ENCODE results near the gene ZNF672.

The ZNF672 gene

DNA sequence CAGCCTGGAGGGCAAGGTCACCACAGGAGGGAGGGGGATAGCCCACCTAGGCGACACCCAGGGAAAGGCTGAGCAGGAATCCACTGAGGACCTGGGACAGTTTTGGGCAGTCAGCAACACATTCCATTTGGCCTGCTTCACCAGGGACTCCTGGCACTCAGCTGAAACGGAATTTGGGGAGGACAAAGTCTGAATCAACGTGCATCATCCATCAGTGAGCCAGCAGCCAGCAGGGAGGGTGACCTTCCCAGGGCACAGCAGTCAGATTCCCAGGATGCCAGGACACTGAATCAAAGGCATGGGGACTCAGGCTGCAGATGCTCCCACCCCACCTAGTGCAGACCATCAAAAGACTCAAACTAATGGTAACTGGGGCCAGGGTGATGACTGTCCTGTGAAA, 16.9 kb upstream of the ZNF672 start:
- H3K4me3 ChIP-seq (ENCODE audit: control insufficient read depth, low read depth, low read length) = no peak overlapping the region
- TF ChIP-seq, protein P1, sequence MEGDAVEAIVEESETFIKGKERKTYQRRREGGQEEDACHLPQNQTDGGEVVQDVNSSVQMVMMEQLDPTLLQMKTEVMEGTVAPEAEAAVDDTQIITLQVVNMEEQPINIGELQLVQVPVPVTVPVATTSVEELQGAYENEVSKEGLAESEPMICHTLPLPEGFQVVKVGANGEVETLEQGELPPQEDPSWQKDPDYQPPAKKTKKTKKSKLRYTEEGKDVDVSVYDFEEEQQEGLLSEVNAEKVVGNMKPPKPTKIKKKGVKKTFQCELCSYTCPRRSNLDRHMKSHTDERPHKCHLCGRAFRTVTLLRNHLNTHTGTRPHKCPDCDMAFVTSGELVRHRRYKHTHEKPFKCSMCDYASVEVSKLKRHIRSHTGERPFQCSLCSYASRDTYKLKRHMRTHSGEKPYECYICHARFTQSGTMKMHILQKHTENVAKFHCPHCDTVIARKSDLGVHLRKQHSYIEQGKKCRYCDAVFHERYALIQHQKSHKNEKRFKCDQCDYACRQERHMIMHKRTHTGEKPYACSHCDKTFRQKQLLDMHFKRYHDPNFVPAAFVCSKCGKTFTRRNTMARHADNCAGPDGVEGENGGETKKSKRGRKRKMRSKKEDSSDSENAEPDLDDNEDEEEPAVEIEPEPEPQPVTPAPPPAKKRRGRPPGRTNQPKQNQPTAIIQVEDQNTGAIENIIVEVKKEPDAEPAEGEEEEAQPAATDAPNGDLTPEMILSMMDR (conservative IDR thresholded peaks at IDR 0.05; ENCODE audit: control insufficient read depth, insufficient read depth, low read depth, low read length) = no peak
- DNase-seq (ENCODE audit: low read depth) = peak; percentile 86

DNA sequence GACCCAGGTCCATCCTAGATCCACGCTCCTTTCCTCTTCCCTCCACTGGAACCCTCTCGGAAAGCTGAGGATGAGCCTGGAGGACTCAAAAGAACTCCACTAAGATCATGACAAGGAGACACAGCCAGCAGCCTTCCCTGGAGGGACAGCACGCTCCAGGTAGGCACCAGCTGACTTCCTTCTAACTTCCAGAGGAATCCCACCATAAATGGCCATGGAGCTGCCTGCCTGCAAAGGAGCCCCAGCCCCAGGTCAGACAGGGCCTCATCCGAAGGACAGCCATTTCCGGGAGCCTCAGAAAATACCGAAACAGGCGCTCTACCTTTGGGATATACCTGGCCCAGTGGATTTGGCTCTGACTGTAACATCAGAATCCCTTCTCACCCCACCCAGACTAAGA, 16.4 kb upstream of the ZNF672 start:
- no peak for DNase-seq (ENCODE audit: low read depth)
- H3K4me3 ChIP-seq (ENCODE audit: control insufficient read depth, low read depth, low read length) = no peak overlapping the region
- TF ChIP-seq, protein P1 (conservative IDR thresholded peaks at IDR 0.05; ENCODE audit: control insufficient read depth, insufficient read depth, low read depth, low read length) = no peak

GRCh38 chr1:248822148-248823032, 15.6 kb upstream of the ZNF672 start:
- H3K4me3 ChIP-seq (ENCODE audit: control insufficient read depth, low read depth, low read length) = peak overlapping the region; percentile 40
- DNase-seq (ENCODE audit: low read depth) = no peak
- TF ChIP-seq, protein P1 (conservative IDR thresholded peaks at IDR 0.05; ENCODE audit: control insufficient read depth, insufficient read depth, low read depth, low read length) = no peak

DNA sequence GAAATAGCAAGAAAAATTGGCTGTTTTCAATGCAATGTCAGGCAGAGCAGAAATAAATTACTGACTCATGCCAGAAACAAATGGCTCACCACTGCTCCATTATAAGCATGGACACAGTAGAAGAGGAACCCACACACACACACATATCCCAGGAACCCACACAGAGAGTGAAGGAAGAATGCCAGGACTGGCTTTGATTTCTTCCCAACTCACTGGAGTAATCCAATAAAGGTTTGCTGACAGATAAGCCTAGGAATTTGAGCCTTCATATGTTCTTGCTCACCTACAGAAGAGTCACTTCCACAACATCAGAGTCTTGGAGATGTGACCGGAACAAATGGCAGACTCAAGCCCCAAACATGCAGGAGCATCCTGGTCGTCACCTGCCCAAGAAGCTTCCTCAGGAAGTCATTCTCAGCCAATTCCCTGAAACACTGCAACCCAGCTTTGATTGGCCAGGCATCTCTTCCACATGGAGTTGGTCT, 14.5 kb upstream of the ZNF672 start:
- TF ChIP-seq, protein P1 (conservative IDR thresholded peaks at IDR 0.05; ENCODE audit: control insufficient read depth, insufficient read depth, low read depth, low read length) = no peak
- H3K4me3 ChIP-seq (ENCODE audit: control insufficient read depth, low read depth, low read length) = peak overlapping the region; percentile 40
- DNase-seq (ENCODE audit: low read depth) = peak; percentile 92

- DNase-seq (ENCODE audit: low read depth) = no peak
These were observed 13.7 kb upstream of the ZNF672 start for GRCh38 chr1:248824301-248824700.

DNA sequence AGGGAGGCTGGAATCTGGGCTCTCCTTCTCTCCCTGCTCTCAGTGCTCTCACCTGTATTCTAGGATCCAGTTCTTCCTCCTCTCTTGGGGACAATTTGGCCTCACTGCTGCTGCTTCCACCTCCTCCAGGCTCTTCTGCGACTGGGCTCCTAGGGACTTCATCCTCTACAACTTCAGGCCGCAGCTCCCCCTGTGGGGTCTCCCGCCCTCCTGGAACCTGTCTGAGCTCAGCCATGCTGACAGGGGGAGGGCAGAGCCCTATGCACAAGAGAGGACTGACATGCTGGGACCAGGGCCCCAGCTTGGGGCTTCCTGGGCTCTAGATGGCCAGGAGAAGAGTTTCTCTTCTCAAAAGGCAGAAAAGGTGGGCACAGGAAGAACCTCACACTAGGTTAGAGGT, 13.3 kb upstream of the ZNF672 start:
- H3K4me3 ChIP-seq (ENCODE audit: control insufficient read depth, low read depth, low read length) = peak overlapping the region; percentile 81
- TF ChIP-seq, protein P1 (conservative IDR thresholded peaks at IDR 0.05; ENCODE audit: control insufficient read depth, insufficient read depth, low read depth, low read length) = no peak
- DNase-seq (ENCODE audit: low read depth) = no peak

More at GRCh38 chr1:248824301-248824700, 13.7 kb upstream of the ZNF672 start:
- TF ChIP-seq, protein P1 (conservative IDR thresholded peaks at IDR 0.05; ENCODE audit: control insufficient read depth, insufficient read depth, low read depth, low read length) = no peak
- H3K4me3 ChIP-seq (ENCODE audit: control insufficient read depth, low read depth, low read length) = peak overlapping the region; percentile 81
